Measurements from ENCODE around the gene PTRHD1.

DNA sequence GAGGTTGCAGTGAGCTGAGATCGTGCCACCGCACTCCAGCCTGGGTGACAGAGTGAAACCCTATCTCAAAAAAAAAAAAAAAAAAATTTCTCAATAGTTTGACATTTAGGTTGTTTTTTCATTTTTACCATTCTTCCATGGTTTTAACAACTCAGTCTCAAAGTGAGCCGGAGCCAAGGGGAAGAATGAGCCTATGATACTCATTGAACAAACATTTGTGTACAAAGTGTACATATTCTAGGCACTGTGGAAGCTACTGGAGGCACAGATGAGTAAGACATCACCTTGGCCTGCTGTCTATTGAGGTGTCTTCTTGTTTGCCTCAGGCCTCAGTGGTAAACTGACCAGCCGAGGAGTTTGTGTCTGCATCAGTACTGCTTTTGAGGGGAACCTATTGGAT, 22.0 kb upstream of the PTRHD1 start:
- no peak for TF ChIP-seq CTCF (IDR thresholded peaks at IDR 0.05; ENCODE audit: low read depth, low read length)
- TF ChIP-seq EZH2phosphoT487 (IDR thresholded peaks at IDR 0.05; ENCODE audit: low read depth): no peak

Data from OCI-LY3 (cell line).